Activated CD4-positive, alpha-beta T cell treated with anti-CD3 and anti-CD28 coated beads, Interleukin-2, Interleukin-4, amounts not matched to agents 100 ng/mL and 50 ng/mL, durations not matched to agents 16 hours and 8 hours (primary cell): ENCODE data around the gene AHDC1.
"Not testable (repeated sequence)": the region's sequence is repeated elsewhere in the genome, so short reads cannot be mapped to it uniquely, and the experiment has no call there.

ENCODE experiments used
- DNase-seq: peaks from one replicate; pipeline ENCODE4 v3.0.0-alpha.2; 2020; ENCODE audit warnings: low spot score

AHDC1 gene

DNA sequence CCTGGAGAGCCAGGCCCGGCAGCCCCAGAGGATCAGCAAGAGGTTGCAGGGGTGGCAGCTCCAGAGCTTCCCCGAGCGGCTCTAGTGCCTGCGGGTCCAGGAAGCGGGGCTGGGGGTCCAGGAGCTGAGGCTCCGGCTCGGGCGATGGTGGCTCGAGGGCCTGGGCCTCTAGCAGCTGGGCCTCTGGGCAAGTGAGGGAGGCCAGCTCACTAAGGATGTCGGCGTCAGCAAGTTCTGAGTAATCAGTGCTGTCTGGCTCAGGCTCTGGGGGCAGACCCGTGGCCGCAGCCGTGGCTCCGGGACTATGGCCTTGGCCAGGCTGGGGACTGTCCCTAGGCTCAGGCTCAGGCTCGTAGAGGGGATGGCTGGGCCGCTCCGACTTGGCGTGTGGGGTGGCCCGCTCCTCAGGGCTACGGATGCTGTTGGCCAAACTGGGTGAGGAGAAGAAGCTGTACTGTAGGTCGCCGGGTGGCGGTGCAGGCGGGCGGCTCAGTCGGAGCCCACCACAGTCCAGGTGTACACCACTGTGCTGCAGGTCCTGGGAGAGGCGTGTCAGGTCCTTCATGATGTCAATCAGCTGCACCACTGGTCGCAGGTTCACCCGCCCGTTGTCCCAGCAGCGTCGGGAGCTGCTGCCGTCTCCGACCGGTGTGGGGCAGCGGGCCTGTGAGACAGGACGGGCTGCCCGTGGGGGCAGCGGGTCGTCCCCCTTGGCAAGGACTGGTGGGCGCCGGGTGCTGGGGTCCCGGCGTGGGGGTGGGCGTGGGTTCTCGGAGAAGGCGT, 52.6 kb downstream of the AHDC1 start:
- no peak for DNase-seq

DNA sequence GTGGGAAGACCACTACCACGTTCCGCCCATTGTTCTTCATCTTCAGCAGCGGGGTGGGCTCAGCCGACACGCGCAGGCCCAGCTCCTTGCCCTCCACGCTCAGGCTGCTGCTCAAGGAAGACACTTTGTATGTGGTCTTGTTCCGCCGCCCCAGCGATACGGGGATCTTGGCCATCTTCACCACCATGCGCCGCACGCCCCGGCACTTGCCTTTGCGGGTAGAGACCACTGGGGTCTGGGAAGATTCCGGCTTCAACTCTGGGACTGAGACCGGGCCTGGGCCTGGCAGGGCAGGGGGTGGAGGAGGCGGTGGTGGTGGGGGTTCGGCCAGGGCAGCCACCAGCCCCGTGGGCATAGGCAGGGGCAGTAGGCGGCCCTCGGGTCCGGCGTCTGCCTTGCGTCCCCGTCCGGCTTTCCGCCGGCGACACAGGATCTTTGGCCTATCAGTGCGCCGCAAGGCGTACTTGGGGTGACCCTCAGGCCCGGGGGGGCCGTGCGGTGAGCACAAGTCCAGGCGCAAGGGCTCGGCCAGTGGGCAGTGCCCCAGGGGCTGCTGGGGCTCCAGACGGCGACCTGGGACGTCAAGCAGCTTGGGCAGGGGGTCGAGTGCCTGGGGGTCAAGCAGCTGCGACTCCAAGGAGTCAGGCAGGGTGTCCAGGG, 53.3 kb downstream of the AHDC1 start:
- no peak for DNase-seq

DNA sequence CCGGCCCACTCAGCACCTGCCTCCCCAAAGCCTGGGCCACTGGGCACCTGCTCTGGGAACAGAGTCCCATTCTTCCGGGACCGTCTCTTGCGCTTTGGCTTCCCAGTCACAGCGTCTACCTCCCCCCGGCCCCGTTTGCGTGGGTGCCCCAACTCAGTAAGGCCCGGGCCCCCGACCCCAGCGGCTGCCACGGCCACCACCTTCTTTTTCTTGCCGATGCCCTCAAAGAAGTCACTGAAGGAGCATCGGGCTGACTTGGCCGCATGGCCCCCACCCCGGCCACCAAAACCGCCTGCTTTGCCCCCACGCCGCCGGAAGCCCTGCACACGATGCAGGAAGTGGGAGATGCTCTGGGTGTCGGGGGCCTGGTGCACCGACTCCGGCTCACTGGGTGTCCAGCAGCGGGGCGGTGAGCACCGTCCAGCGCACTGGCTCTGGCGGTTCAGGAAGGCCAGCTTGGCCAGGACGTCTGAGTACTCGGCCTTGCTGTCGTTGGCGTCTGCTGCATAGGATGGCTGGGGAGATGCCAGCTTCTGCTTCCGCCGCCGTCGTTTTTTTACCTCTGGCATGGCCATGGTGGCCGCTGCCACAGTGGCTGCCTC, 54.0 kb downstream of the AHDC1 start:
- no peak for DNase-seq

DNA sequence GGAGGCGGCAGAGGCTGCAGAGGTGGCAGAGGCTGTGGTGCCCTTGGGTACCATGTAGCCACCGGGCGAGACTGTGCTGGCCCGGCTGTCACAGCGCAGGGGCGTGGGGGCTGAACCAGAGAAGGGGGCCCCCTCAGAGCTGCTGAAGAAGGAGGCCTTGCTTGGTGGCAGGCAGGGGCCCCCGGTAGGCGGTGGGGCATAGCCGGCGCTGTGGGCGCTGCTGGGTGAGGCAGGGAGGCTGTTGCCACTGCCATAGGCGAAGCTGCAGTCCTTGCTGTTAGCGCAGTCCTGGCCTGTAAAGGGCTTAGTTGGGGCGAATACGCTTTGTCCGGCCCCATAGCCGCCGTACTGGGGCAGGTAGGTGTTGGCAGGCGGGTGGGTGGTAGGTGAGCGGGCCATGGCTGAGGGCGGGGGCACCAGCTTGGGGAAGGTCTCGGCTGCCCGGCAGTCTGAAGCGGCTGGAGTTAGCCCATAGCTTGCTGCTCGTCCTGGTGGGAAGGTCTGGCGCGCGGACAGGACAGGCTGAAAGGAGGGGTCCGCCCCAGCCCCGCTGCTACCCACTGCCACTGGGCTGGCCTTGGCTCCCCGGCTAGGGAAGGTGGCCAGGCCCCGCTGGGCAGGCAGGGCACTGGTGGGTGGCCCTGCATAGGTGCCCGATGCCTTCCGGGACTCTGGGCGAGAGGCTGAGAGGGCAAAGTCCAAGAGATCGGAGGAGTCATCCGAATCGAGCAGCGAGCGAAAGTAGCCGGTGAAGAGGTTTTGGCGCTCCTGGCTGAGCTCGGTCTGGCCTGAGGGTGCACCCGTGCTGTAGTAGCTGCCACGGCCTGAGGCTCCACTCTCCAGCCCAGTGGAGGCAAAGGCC, 54.9 kb downstream of the AHDC1 start:
- DNase-seq = no peak

DNA sequence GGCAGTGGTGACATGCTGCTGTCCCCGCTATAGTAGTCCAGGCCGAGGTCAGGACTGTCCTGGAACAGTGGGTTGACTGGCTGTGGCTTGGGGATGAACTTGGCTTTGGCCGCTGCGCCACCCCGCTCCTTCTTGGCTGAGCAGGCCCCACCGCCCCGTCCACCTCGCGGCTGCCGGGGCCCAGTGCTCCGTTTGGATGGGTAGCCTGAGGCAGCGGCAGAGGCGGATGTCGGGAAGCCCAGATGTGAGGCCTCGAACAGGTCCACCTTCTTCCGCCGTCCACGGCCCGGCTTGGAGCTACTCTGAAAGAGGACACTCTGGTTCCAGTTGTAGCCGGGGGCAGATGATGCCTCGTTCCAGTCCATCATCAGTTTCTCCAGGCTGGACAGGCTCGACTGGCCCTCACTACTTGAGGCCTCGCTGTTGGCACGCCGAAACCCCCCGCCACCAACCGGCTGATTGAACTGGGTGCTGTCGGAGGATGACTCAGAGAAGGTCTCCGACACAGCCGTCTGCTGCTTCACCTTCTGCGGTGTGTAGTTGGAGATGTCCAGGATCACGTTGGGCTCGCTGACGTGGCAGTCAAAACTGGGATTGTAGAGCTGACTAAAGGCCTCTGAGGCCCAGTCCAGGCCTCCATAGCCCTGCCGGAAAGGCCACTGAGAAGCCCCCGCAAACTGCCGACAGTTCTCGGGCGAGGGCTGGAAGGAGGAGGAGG, 55.6 kb downstream of the AHDC1 start:
- DNase-seq = no peak

DNA sequence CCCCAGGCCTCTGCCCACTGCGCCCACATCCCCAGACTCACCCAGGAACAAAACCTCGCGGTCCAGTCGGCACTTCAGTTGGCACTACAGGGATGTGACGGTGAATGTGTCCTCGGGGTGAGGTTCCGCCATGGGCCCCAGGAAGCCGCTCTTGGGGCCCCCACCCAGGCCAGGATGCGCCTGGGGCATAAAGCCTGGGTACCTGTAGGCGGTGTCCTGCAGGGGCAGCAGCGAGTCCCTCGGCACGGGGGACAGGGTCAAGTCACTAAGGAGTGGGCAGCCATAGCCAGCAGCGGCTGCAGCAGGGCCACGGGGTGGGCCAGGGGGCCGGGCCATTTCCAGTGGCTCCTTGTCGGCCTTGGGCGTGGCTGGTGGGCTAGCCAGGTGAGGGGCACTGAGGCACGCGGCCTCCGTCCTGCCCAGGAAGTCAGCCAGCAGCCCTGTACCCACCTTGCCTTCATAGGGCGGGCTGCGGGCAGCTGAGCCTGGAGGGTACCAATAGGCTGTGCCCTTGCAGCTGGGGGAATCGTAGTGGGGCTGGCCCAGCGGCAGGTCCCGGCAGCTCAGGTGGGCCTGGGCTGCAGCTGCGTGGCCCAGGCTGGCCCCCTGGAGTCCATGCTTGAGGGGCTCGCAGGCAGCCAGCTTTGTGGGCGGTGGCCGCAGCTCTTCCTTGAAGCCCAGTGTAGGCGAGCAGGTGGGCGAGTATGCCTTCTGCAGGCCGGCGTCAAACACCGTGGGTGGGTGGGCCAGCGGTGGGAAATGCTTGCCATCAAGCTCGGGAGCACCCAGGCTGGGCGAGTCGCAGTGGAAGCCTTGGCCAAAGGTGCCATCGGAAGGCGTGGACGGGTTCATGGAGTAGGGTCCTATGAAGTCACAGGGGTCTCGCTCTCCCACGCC, 56.5 kb downstream of the AHDC1 start:
- DNase-seq = no peak

DNA sequence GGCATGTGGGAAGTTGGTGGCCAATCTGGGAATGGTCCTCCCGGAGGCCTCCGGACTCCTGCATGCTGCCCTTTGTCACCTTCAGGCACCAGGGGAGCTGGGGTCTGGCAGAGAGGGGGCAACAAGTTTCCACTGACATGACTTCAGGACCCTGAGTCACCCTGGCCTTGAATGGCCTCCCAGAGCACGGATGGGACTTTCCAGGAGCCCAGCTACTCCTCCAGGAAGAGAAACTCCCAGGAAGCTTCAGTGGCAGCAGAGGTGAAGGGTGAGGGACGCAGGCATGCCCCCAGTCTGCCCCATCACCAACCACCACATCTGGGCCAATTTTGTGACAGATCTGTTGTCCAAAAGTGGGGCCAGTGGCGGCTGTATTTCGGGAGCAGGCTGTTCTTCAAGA, 58.1 kb downstream of the AHDC1 start:
- DNase-seq = no peak

DNA sequence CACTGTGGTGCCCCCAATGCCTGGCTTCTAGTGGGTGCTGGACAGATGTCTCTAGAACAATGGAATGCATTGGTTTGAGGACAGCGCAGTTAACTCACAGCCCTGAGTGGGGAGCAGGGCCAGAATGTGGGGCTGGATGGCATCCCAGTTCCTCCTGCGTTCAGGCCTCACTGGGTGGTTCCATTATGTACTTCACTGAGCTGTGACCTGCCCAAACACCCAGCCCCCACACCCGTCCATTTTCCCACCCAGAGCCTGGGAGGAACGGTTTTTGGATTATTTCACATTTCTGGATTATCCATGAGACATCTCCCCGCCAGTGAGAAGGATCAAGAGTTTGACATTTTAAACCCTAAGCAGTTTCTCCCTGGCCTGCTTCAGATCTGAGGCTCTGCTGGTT, 58.7 kb downstream of the AHDC1 start:
- DNase-seq = no peak

DNA sequence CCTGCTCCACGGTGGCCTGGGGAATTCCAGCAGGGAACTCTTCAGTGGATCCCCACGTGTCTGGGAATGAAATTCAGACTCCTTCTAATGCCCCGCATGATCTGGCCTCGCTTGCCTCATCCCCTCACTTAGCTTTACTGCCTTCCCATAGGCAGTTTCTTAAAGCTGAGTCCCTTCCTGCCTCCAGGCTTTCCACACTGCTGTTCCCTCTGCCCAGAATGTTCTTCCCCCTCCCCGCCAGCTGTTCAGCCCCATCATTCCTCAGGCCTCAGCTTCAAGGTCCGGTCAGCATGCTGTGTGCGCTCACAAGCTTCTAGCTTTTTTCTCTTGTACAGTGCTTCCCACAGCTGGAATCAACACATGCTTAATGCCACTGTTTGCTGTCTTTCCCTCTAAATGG, 59.1 kb downstream of the AHDC1 start:
- no peak for DNase-seq

DNA sequence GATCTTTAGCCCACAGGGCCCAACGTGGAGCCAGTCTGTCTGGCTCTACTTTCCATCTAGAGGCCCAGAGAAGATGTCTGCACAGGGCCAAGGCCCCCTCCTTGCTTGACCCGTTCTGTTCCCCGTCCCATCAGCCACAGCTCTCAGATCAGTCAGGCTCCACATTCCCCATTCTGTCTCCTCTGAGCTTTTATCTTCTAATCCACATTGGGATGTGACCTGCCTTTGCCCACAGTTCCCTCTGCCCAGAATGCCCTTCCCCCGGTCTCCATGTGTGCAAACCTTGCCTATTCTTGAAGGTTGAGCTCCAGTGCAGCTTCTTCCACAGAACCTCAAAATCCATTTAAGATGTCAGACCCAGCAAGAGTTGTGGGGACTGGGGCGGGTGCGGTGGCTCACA, 60.7 kb downstream of the AHDC1 start:
- no peak for DNase-seq

DNA sequence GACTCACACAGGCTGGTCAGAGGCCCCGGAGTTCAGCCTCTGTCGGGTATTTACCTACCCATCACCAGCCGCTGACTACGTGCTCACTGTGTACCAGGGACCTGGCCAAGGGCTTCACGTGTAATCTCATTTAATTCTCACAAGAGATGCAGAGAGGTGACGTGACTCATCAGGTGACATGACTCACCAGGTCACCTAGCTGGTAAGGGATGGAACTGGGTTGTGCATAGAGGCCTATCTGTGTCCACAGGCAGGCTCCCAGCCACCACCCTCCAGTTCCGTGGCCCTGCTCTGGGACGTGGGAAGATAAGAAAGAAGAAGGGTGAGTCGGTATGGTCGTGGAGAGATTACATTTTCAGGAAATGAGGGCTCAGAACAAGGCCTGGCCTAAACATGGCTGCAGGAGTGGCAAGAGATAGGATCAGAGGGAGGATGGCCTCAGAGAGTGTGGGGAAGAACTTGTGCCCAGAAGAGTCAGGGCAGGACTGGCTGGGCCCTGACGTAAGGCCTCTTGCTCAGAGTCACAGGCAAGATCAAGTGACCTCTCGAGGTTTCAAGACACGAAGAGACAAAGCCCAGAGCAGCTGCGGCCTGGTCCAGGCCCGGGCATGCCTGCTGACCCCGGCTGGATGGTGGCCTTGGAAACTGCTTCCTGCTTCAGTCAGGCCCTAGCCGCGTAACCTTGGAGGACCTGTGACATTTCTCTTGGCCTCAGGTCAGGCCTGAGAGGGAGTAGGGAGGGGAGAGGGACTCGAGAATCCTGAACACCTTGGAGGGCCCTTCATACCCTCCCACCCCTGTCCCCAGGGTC, 61.3 kb downstream of the AHDC1 start:
- DNase-seq = no peak

DNA sequence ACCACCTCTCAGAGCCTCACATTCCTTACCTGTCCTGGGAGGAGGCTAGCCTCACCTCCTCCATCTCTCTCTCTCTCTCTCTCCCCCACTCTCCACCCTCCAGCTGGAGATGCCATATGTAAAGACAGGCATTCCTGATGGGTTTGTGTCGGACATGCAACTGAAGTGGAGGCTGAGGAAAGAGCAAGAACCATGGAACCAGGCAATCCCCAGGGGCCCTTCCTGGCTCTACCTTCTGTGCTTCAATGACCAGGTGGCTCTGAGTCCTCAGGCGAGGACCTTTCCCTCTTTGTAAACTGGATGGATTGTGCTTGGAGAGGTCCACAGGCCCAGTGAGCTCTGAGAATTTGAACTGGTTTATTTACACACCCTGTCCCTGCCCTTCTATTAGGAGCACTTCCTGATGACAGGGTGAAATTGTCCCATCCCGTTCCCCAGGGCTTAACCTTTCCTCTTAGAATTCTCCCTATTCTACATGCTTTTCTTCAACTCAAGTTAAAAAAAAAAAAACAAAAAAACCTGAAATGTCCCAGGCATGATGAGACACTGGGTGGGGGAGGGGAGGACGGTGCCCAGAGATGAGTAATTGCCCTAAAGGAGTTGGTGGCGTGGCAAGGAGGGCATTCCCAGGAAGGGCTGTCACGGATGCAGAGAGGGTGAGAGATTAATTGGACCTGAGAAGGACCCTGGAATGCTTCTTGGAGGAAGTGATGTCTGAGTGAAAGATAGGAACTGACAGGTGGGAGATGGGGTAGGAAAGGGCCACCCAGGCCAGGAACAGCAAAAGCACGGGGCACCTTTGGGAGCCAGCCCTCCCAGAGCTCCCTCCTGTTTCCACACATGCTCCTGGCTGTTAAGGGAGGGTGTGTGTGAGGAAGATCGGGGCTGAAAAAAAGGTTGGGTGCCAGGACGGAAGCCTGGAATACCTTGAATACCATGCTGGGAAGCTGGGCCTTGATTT, 63.8 kb downstream of the AHDC1 start:
- DNase-seq = no peak

DNA sequence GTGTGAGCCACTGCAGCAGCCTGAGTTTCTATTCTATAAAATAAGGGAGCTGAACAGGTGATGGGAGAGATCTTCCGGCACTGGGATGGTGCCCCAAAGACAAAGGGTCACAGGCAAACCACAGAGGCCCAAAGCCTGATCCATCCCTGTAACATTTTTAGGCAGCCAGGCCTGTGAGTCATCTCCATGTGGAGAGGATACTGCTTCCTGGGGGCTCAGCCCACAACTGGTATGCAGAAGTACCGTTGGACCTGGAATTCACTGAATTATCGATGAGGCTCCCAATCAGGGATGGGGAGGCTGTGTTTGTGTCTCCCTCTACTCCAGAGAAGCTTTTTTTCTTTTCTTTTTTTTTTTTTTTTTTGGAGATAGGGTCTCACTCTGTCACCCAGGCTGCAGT, 65.2 kb downstream of the AHDC1 start:
- DNase-seq = no peak

DNA sequence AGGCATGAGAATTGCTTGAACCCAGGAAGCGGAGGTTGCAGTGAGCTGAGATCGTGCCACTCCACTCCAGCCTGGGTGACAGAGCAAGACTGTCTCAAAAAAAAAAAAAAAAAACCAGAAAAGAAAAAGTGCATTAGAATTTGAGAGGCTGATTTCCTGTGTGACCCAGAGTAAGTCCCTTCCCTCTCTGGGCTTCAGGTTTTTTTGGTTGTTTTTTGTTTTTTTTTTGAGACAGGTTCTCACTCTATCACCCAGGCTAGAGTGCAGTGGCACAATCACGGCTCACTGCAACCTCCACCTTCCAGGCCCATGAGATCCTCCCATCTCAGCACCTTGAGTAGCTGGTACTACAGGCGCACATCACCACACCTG, 65.7 kb downstream of the AHDC1 start:
- DNase-seq = not testable (repeated sequence)

DNA sequence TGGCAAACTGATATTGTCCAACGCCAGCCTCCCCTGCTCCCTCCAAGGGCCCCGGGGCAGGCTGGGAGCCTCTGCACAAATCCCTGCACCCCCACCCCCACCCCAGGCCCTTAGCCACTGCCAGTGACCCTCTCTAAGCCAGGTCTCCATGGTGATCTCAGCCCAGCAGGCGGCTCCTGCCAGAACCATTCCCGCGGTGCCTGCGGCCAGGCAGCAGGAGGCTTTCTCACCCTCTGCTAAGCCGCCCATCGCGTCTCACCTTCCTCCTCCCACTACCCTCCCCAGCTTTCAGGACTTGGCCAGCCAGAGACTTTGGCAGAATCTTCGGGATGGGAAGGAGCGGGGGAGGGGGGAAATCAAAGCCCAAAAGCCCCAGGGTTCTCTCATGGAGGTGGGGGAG, 67.2 kb downstream of the AHDC1 start:
- DNase-seq = no peak

DNA sequence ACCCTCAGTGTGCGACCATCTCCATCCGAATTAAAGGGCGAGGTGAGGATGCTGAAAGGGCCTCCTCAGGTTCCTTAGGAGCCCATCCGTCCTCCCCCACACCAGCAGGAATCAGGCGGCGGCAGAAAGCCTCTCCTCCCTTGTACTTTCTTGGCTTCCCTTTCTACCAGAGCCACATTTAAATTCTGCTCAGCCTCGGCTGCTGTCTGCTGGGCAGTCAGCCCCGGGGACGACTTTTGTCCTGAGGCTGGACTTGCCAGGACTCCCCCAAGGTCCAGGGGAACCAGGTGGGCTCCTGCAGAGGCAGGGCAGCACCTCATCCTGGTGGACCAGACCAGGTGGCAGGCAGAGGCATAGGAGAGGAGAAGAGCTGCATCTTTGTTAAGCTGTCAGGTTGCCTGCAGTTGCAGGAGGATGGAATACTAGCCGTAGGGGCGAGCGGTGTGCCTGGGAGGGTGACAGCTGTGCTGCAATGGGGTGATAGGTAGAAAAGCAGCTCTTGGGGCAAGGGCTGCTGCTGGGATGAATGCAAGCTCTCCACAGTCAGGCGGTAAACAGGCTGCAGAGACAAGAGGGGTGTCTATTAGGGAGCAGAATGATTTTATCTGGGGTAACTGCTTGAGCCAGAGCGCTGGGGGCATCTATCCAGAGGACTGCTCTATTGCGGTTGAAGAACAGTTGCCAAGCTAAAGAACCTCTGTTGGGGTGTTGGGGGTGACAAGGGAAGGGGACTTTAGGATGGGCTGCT, 67.8 kb downstream of the AHDC1 start:
- DNase-seq = no peak

DNA sequence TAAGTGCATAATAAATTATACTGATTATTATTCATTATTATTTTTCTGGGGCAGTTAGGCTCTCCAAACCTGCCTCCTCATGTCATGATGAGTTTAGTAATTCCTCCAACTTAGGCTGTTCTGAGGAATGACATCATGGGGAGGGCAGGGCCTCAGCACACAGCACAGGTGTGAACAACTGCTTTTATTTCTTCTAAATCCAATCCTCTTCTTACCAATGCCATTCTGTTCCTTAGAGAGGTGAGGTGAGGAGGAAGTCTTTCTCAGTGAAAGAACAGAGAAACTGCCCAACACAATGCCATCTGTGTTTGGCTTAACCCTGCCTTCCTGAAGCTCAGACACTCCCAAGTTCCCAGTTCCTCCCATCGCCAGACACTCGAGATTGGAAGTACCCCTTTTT, 68.6 kb downstream of the AHDC1 start:
- DNase-seq = no peak
